ENCODE measurements around the gene GCH1. TPM values are rescaled to one million over a fixed set of nuclear protein-coding genes. Genes with fewer than 3 reads are reported as not detected.
"Not testable (repeated sequence)": the region's sequence is repeated elsewhere in the genome, so short reads cannot be mapped to it uniquely, and the experiment has no call there.

GCH1 gene
- total and polyA plus RNA-seq, 2 donors = 16.4 to 22.5 TPM

DNA sequence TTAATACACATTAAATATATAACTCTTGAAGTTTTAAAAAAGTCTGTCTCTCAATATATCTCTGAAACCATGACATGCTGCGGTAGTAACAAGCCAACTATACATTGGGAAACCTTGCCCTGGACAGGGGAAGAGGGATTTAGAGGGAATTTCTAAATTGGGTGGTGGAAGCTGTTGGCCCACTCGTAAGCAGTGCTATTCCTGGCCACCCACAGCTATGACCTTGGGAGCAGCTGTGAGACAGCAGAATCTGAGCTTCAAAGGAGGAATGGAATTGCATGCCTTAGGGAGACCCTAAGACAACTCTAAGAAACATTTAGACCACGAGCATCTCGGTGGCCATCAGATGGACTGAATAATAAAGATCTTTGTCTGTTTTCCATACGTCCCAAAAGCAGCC, 15.8 kb upstream of the GCH1 start:
- no peak for DNase-seq (ENCODE audit: low read depth in 6 of 9, low spot score in 9 of 9)
- no peak overlapping the region for H3K4me3 ChIP-seq (ENCODE audit: low read length in 2 of 2)
- no peaks in the 10 kb centered on the region for H3K27me3 ChIP-seq (ENCODE audit: control insufficient read depth in 2 of 2, insufficient read depth in 1 of 2, low read length in 1 of 2)
- 94% methylated on average over 5 of the region's 5 CpGs for WGBS
- H3K9me3 ChIP-seq (ENCODE audit: control insufficient read depth in 2 of 2, insufficient read depth in 1 of 2, low read length in 1 of 2) = no peaks in the 10 kb centered on the region
- H3K36me3 ChIP-seq (ENCODE audit: control insufficient read depth in 2 of 2, insufficient read depth in 2 of 2, low read length in 1 of 2) = no peaks in the 10 kb centered on the region
- no peak overlapping the region for H3K27ac ChIP-seq (ENCODE audit: low read depth in 1 of 2, low read length in 1 of 2)
- H3K4me1 ChIP-seq (ENCODE audit: control insufficient read depth in 2 of 2, insufficient read depth in 2 of 2, low read length in 2 of 2) = no peaks in the 10 kb centered on the region

- Histone ChIP-seq H3K9me3 (ENCODE audit: control insufficient read depth in 2 of 2, insufficient read depth in 1 of 2, low read length in 1 of 2) (no peaks in the 10 kb centered on the region), H3K27me3 (ENCODE audit: control insufficient read depth in 2 of 2, insufficient read depth in 1 of 2, low read length in 1 of 2) (no peaks in the 10 kb centered on the region), H3K4me1 (ENCODE audit: control insufficient read depth in 2 of 2, insufficient read depth in 2 of 2, low read length in 2 of 2) (no peaks in the 10 kb centered on the region), H3K4me3 (ENCODE audit: low read length in 2 of 2) (no peak overlapping the region), H3K27ac (ENCODE audit: low read depth in 1 of 2, low read length in 1 of 2) (no peak overlapping the region), H3K36me3 (ENCODE audit: control insufficient read depth in 2 of 2, insufficient read depth in 2 of 2, low read length in 1 of 2) (no peaks in the 10 kb centered on the region)
- no peak for DNase-seq (ENCODE audit: low read depth in 6 of 9, low spot score in 9 of 9)
- 100% methylated on average over 1 of the region's 1 CpG for WGBS
Observed at GRCh38 chr14:54916101-54916500, 13.5 kb upstream of the GCH1 start.

- 97% methylated on average over 5 of the region's 5 CpGs for WGBS
- H3K4me1 ChIP-seq (ENCODE audit: control insufficient read depth in 2 of 2, insufficient read depth in 2 of 2, low read length in 2 of 2) = no peaks in the 10 kb centered on the region
- H3K36me3 ChIP-seq (ENCODE audit: control insufficient read depth in 2 of 2, insufficient read depth in 2 of 2, low read length in 1 of 2) = no peaks in the 10 kb centered on the region
- H3K4me3 ChIP-seq (ENCODE audit: low read length in 2 of 2) = no peak overlapping the region
- H3K27ac ChIP-seq (ENCODE audit: low read depth in 1 of 2, low read length in 1 of 2) = no peak overlapping the region
- no peaks in the 10 kb centered on the region for H3K9me3 ChIP-seq (ENCODE audit: control insufficient read depth in 2 of 2, insufficient read depth in 1 of 2, low read length in 1 of 2)
- H3K27me3 ChIP-seq (ENCODE audit: control insufficient read depth in 2 of 2, insufficient read depth in 1 of 2, low read length in 1 of 2) = no peaks in the 10 kb centered on the region
- DNase-seq (ENCODE audit: low read depth in 6 of 9, low spot score in 9 of 9) = no peak
Observed at GRCh38 chr14:54909817-54910558, 7.4 kb upstream of the GCH1 start.

- not testable (repeated sequence) for H3K4me1 ChIP-seq (ENCODE audit: control insufficient read depth in 2 of 2, insufficient read depth in 2 of 2, low read length in 2 of 2); DNase-seq (ENCODE audit: low read depth in 6 of 9, low spot score in 9 of 9); H3K27ac ChIP-seq (ENCODE audit: low read depth in 1 of 2, low read length in 1 of 2); H3K27me3 ChIP-seq (ENCODE audit: control insufficient read depth in 2 of 2, insufficient read depth in 1 of 2, low read length in 1 of 2); H3K4me3 ChIP-seq (ENCODE audit: low read length in 2 of 2); H3K36me3 ChIP-seq (ENCODE audit: control insufficient read depth in 2 of 2, insufficient read depth in 2 of 2, low read length in 1 of 2); H3K9me3 ChIP-seq (ENCODE audit: control insufficient read depth in 2 of 2, insufficient read depth in 1 of 2, low read length in 1 of 2)
- WGBS = 96% methylated on average over 4 of the region's 4 CpGs
Observed at GRCh38 chr14:54908973-54909372, 6.3 kb upstream of the GCH1 start.

GRCh38 chr14:54908190-54908589, 5.6 kb upstream of the GCH1 start:
- H3K27ac ChIP-seq (ENCODE audit: low read depth in 1 of 2, low read length in 1 of 2) = no peak overlapping the region
- 65% methylated on average over 4 of the region's 4 CpGs for WGBS
- no peaks in the 10 kb centered on the region for H3K9me3 ChIP-seq (ENCODE audit: control insufficient read depth in 2 of 2, insufficient read depth in 1 of 2, low read length in 1 of 2)

DNA sequence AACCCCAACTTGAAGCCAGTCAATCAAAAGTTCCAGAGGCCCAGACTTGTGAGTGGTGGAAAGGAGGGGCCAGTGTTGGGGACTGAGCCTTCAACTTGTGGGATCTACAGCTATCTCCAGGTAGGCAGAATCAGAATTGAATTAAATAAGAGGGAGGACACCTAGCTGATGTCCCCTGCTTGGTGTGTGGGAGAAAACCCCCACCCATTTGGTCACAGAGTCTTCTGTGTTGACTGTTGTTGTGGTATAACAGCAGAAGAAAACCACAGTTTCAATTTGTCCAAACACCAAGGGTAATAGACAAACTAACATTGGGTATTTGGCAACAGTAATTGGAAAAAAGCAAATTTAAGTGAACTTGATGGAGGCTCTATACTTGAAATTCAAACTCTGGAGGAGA, 3.4 kb upstream of the GCH1 start:
- H3K27me3 ChIP-seq (ENCODE audit: control insufficient read depth in 2 of 2, insufficient read depth in 1 of 2, low read length in 1 of 2) = peaks cover 0 to 4% of the 10 kb centered on the region in 2 donors
- no peaks in the 10 kb centered on the region for H3K9me3 ChIP-seq (ENCODE audit: control insufficient read depth in 2 of 2, insufficient read depth in 1 of 2, low read length in 1 of 2)
- DNase-seq (ENCODE audit: low read depth in 6 of 9, low spot score in 9 of 9) = no peak
- no peak overlapping the region for H3K27ac ChIP-seq (ENCODE audit: low read depth in 1 of 2, low read length in 1 of 2)
- peaks cover 6 to 10% of the 10 kb centered on the region in 2 donors for H3K4me1 ChIP-seq (ENCODE audit: control insufficient read depth in 2 of 2, insufficient read depth in 2 of 2, low read length in 2 of 2)
- no peak overlapping the region for H3K4me3 ChIP-seq (ENCODE audit: low read length in 2 of 2)
- H3K36me3 ChIP-seq (ENCODE audit: control insufficient read depth in 2 of 2, insufficient read depth in 2 of 2, low read length in 1 of 2) = peaks cover 0 to 3% of the 10 kb centered on the region in 2 donors

More at GRCh38 chr14:54908190-54908589, 5.6 kb upstream of the GCH1 start:
- peaks cover 0 to under 1% of the 10 kb centered on the region in 2 donors for H3K4me1 ChIP-seq (ENCODE audit: control insufficient read depth in 2 of 2, insufficient read depth in 2 of 2, low read length in 2 of 2)
- no peaks in the 10 kb centered on the region for H3K36me3 ChIP-seq (ENCODE audit: control insufficient read depth in 2 of 2, insufficient read depth in 2 of 2, low read length in 1 of 2)
- peak in 1 of 9 donors; percentile 21 for DNase-seq (ENCODE audit: low read depth in 6 of 9, low spot score in 9 of 9)
- H3K4me3 ChIP-seq (ENCODE audit: low read length in 2 of 2) = no peak overlapping the region
- no peaks in the 10 kb centered on the region for H3K27me3 ChIP-seq (ENCODE audit: control insufficient read depth in 2 of 2, insufficient read depth in 1 of 2, low read length in 1 of 2)

DNA sequence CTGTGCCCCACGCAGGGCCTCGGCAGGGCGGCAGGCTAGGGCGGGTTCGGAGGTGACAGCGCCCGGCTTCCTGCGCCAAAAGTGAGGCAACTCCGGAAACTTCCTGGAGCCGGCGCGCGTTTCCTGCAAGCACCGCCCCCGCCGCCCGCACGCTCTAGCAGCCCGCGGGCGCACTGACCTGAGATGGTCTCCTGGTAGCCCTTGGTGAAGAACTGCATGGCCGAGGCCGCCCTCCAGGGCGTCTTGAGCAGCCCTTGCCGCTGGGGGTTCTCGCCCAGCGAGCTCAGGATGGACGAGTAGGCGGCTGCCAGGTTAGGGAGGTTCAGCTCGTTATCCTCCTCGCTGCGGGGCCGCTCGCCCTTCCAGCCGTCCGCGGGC, 494 bp downstream of the GCH1 start:
- Histone ChIP-seq H3K9me3 (ENCODE audit: control insufficient read depth in 2 of 2, insufficient read depth in 1 of 2, low read length in 1 of 2) (no peaks in the 10 kb centered on the region), H3K27ac (ENCODE audit: low read depth in 1 of 2, low read length in 1 of 2) (peak overlapping the region; percentile 76 to 86), H3K36me3 (ENCODE audit: control insufficient read depth in 2 of 2, insufficient read depth in 2 of 2, low read length in 1 of 2) (peaks cover 0 to 3% of the 10 kb centered on the region in 2 donors), H3K4me3 (ENCODE audit: low read length in 2 of 2) (peak overlapping the region; percentile 75 to 92), H3K27me3 (ENCODE audit: control insufficient read depth in 2 of 2, insufficient read depth in 1 of 2, low read length in 1 of 2) (peaks cover 0 to 4% of the 10 kb centered on the region in 2 donors), H3K4me1 (ENCODE audit: control insufficient read depth in 2 of 2, insufficient read depth in 2 of 2, low read length in 2 of 2) (peaks cover 9 to 13% of the 10 kb centered on the region in 2 donors)
- peak in 7 of 9 donors; percentile 50 to 84 (median 66) for DNase-seq (ENCODE audit: low read depth in 6 of 9, low spot score in 9 of 9)
- under 1% methylated on average over 37 of the region's 37 CpGs for WGBS

GRCh38 chr14:54901380-54902142, 1.1 kb downstream of the GCH1 start:
- peaks cover 9 to 13% of the 10 kb centered on the region in 2 donors for H3K4me1 ChIP-seq (ENCODE audit: control insufficient read depth in 2 of 2, insufficient read depth in 2 of 2, low read length in 2 of 2)
- H3K9me3 ChIP-seq (ENCODE audit: control insufficient read depth in 2 of 2, insufficient read depth in 1 of 2, low read length in 1 of 2) = no peaks in the 10 kb centered on the region
- H3K27me3 ChIP-seq (ENCODE audit: control insufficient read depth in 2 of 2, insufficient read depth in 1 of 2, low read length in 1 of 2) = peaks cover 0 to 4% of the 10 kb centered on the region in 2 donors
- peak overlapping the region; percentile 76 to 85 for H3K27ac ChIP-seq (ENCODE audit: low read depth in 1 of 2, low read length in 1 of 2)
- H3K4me3 ChIP-seq (ENCODE audit: low read length in 2 of 2) = peak overlapping the region; percentile 75 to 92
- H3K36me3 ChIP-seq (ENCODE audit: control insufficient read depth in 2 of 2, insufficient read depth in 2 of 2, low read length in 1 of 2) = peaks cover 0 to 3% of the 10 kb centered on the region in 2 donors
- peak in 4 of 9 donors; percentile 5 to 23 (median 18) for DNase-seq (ENCODE audit: low read depth in 6 of 9, low spot score in 9 of 9)
- under 1% methylated on average over 42 of the region's 42 CpGs for WGBS

DNA sequence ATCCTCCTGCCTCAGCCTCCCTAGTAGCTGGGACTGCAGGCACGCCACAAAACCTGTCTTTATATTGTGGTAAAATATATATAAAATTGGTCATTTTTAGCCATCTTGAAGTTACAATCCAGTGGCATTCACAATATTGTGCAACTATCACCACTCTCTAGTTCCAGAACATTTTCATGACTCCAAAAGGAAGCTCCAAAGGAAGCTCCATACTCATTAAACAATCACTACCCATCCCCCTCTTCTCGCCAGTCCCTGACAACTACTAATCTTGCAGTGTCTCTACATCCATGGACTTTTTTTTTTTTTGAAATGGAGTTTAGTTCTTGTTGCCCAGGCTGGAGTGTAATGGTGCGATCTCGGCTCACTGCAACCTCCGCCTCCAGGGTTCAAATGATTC, 3.1 kb downstream of the GCH1 start:
- Histone ChIP-seq H3K4me1 (ENCODE audit: control insufficient read depth in 2 of 2, insufficient read depth in 2 of 2, low read length in 2 of 2) (peaks cover 9 to 13% of the 10 kb centered on the region in 2 donors), H3K9me3 (ENCODE audit: control insufficient read depth in 2 of 2, insufficient read depth in 1 of 2, low read length in 1 of 2) (no peaks in the 10 kb centered on the region), H3K27me3 (ENCODE audit: control insufficient read depth in 2 of 2, insufficient read depth in 1 of 2, low read length in 1 of 2) (peaks cover 0 to 4% of the 10 kb centered on the region in 2 donors), H3K36me3 (ENCODE audit: control insufficient read depth in 2 of 2, insufficient read depth in 2 of 2, low read length in 1 of 2) (peaks cover 0 to 3% of the 10 kb centered on the region in 2 donors), H3K27ac (ENCODE audit: low read depth in 1 of 2, low read length in 1 of 2) (no peak overlapping the region), H3K4me3 (ENCODE audit: low read length in 2 of 2) (no peak overlapping the region)
- DNase-seq (ENCODE audit: low read depth in 6 of 9, low spot score in 9 of 9) = no peak
- 98% methylated on average over 5 of the region's 5 CpGs for WGBS
